Body of pancreas (tissue), 4 donors: ENCODE data around the gene BRCC3.
"Not testable (repeated sequence)": the region's sequence is repeated elsewhere in the genome, so short reads cannot be mapped to it uniquely, and the experiment has no call there.

Experiments
- POLR2A ChIP-seq, 3 donors: fragments of 450-650 bp; IDR thresholded peaks; one replicate each; pipeline ENCODE4 v1.6.1; 2016; ENCODE audit warnings: antibody characterized with exemption in 3 of 3, mild to moderate bottlenecking in 2 of 3
- TF ChIP-seq, protein P1 (sequence below), 7 experiments: fragments of 450-650 bp in 4 of 7; fragments of 200-600 bp in 3 of 7; sonication (generic) in 3 of 7; IDR thresholded peaks; one replicate each; pipeline ENCODE4 v1.5.1; 2016 to 2019; ENCODE audit warnings: antibody characterized with exemption in 7 of 7

DNA sequence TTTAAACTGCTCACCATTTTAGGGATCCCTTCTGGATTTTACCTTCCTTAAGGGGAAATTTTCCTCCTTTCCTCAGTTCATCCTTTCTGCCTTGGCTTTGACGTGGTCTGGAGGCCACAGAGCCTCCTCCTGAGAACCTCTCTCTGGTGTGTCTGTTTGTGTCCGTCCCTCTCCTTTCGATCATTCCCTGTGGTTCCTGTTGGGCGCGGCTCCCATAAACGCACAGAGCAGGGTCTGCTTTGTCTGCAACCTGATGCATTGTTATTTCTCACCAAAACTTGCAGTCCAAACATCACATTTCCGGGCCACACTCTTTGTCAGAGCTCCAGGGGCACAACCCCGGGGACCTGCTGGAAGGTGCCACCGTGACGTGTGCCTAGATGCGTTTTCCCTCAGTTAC, 76.9 kb downstream of the BRCC3 start:
- TF ChIP-seq POLR2A (IDR thresholded peaks at IDR 0.05), result not testable (repeated sequence)
- TF ChIP-seq, protein P1, sequence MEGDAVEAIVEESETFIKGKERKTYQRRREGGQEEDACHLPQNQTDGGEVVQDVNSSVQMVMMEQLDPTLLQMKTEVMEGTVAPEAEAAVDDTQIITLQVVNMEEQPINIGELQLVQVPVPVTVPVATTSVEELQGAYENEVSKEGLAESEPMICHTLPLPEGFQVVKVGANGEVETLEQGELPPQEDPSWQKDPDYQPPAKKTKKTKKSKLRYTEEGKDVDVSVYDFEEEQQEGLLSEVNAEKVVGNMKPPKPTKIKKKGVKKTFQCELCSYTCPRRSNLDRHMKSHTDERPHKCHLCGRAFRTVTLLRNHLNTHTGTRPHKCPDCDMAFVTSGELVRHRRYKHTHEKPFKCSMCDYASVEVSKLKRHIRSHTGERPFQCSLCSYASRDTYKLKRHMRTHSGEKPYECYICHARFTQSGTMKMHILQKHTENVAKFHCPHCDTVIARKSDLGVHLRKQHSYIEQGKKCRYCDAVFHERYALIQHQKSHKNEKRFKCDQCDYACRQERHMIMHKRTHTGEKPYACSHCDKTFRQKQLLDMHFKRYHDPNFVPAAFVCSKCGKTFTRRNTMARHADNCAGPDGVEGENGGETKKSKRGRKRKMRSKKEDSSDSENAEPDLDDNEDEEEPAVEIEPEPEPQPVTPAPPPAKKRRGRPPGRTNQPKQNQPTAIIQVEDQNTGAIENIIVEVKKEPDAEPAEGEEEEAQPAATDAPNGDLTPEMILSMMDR (IDR thresholded peaks at IDR 0.05), result not testable (repeated sequence)
